Measurements from ENCODE around the gene VSTM2L.

Gene VSTM2L

GRCh38 chr20:37901240-37901639, 1.7 kb upstream of the VSTM2L start:
- no peak for DNase-seq (ENCODE audit: low read depth)

GRCh38 chr20:37901654-37902503, 1.0 kb upstream of the VSTM2L start:
- DNase-seq (ENCODE audit: low read depth), result no peak

- DNase-seq (ENCODE audit: low read depth), result no peak
Measured at GRCh38 chr20:37903317-37904007, 535 bp downstream of the VSTM2L start.

GRCh38 chr20:37904008-37904642, 1.2 kb downstream of the VSTM2L start:
- DNase-seq (ENCODE audit: low read depth), result no peak

GRCh38 chr20:37904845-37905373, 2.0 kb downstream of the VSTM2L start:
- no peak for DNase-seq (ENCODE audit: low read depth)

- DNase-seq (ENCODE audit: low read depth), result no peak
Measured at GRCh38 chr20:37905671-37906613, 3.0 kb downstream of the VSTM2L start.

- DNase-seq (ENCODE audit: low read depth), result no peak
Measured at GRCh38 chr20:37907330-37907676, 4.4 kb downstream of the VSTM2L start.

GRCh38 chr20:37907677-37908401, 4.9 kb downstream of the VSTM2L start:
- no peak for DNase-seq (ENCODE audit: low read depth)

- no peak for DNase-seq (ENCODE audit: low read depth)
Measured at GRCh38 chr20:37911261-37911660, 8.3 kb downstream of the VSTM2L start.

GRCh38 chr20:37911838-37912281, 8.9 kb downstream of the VSTM2L start:
- DNase-seq (ENCODE audit: low read depth), result no peak

GRCh38 chr20:37912874-37913273, 9.9 kb downstream of the VSTM2L start:
- DNase-seq (ENCODE audit: low read depth), result no peak

- DNase-seq (ENCODE audit: low read depth), result no peak
Measured at GRCh38 chr20:37913567-37914366, 10.8 kb downstream of the VSTM2L start.

- DNase-seq (ENCODE audit: low read depth), result no peak
Measured at GRCh38 chr20:37914367-37914671, 11.4 kb downstream of the VSTM2L start.

GRCh38 chr20:37914672-37915433, 11.9 kb downstream of the VSTM2L start:
- no peak for DNase-seq (ENCODE audit: low read depth)

- no peak for DNase-seq (ENCODE audit: low read depth)
Measured at GRCh38 chr20:37915434-37915787, 12.5 kb downstream of the VSTM2L start.

- DNase-seq (ENCODE audit: low read depth), result no peak
Measured at GRCh38 chr20:37915800-37916570, 13.1 kb downstream of the VSTM2L start.

GRCh38 chr20:37917461-37917860, 14.5 kb downstream of the VSTM2L start:
- DNase-seq (ENCODE audit: low read depth), result no peak

- no peak for DNase-seq (ENCODE audit: low read depth)
Measured at GRCh38 chr20:37918035-37918434, 15.1 kb downstream of the VSTM2L start.
